Measurements from ENCODE around the gene EED.
A peak's percentile ranks its signal among the peaks of the same experiment; 100 is the strongest.

EED gene

DNA sequence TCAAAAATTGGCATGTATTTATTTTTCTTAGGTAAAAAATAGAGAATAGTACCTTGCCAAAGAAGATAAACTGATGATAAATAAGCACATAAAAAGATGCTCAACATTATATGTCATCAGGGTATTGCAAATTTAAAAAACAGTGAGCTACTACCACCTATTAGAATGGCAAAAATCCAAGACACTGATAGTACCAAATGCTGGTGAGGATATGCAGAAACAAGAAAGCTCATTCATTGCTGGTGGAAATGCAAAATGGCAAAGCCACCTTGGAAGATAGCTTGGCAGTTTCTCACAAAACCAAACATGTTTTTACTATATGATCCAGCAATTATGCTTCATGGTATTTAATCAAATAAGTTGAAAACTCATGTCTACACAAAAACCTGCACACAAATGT lies 46.4 kb upstream of the EED start:
- H3K27me3 ChIP-seq: no peaks in the 10 kb centered on the region; the same call in 1 of the 2 replicates
- H3K9me3 ChIP-seq: no peaks in the 10 kb centered on the region
- DNase-seq: no peak
- no peak overlapping the region for H3K4me3 ChIP-seq (ENCODE audit: low read depth, low read length)
- no peaks in the 10 kb centered on the region for H3K36me3 ChIP-seq
- TF ChIP-seq, protein P1, sequence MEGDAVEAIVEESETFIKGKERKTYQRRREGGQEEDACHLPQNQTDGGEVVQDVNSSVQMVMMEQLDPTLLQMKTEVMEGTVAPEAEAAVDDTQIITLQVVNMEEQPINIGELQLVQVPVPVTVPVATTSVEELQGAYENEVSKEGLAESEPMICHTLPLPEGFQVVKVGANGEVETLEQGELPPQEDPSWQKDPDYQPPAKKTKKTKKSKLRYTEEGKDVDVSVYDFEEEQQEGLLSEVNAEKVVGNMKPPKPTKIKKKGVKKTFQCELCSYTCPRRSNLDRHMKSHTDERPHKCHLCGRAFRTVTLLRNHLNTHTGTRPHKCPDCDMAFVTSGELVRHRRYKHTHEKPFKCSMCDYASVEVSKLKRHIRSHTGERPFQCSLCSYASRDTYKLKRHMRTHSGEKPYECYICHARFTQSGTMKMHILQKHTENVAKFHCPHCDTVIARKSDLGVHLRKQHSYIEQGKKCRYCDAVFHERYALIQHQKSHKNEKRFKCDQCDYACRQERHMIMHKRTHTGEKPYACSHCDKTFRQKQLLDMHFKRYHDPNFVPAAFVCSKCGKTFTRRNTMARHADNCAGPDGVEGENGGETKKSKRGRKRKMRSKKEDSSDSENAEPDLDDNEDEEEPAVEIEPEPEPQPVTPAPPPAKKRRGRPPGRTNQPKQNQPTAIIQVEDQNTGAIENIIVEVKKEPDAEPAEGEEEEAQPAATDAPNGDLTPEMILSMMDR (IDR thresholded peaks at IDR 0.05; ENCODE audit: low read depth, low read length): no peak
- H3K4me1 ChIP-seq: no peaks in the 10 kb centered on the region; the same call in none of the 2 replicates

DNA sequence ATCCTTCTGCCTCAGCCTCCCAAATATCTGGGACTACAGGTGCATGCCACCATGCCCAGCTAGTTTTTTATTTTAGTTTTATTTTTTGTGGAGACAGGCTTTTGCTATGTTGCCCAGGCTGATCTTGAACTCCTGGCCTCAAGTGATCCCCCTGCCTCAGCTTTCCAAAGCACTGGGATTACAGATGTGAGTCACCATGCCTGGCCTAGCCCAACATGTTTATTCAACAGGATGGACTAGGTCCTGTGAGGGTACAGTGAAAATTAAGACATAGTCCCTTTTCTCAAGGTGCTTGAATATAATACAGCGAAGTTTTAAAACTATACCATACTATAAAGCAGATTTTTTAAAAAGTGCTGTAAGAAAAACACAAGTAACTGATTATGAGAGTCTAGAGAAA lies 45.2 kb upstream of the EED start:
- H3K36me3 ChIP-seq: no peaks in the 10 kb centered on the region
- H3K27me3 ChIP-seq: no peaks in the 10 kb centered on the region; the same call in 1 of the 2 replicates
- no peak for DNase-seq
- H3K4me3 ChIP-seq (ENCODE audit: low read depth, low read length): no peak overlapping the region
- H3K9me3 ChIP-seq: no peaks in the 10 kb centered on the region
- TF ChIP-seq, protein P1 (IDR thresholded peaks at IDR 0.05; ENCODE audit: low read depth, low read length): no peak
- H3K4me1 ChIP-seq: no peaks in the 10 kb centered on the region

GRCh38 chr11:86201371-86201884 lies 43.1 kb upstream of the EED start:
- H3K4me1 ChIP-seq: no peaks in the 10 kb centered on the region
- no peaks in the 10 kb centered on the region for H3K36me3 ChIP-seq
- no peak overlapping the region for H3K4me3 ChIP-seq (ENCODE audit: low read depth, low read length)
- TF ChIP-seq, protein P1 (IDR thresholded peaks at IDR 0.05; ENCODE audit: low read depth, low read length): no peak
- no peaks in the 10 kb centered on the region for H3K9me3 ChIP-seq
- no peaks in the 10 kb centered on the region for H3K27me3 ChIP-seq
- no peak for DNase-seq

DNA sequence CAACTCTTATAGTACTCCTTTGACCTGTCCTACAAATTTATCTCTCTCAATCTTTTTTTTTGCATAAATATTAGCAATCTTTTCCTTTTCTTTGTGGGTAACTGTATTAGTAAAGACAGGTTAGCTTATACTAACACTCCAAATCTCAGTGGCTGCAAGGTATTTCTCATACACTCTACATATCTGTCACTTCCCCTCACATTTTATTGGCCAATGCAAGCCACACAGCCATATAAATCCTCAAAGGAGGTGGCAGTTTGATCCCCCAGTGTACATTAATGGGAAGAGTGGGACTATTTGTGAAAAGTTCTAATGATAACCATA lies 42.6 kb upstream of the EED start:
- no peaks in the 10 kb centered on the region for H3K27me3 ChIP-seq
- no peaks in the 10 kb centered on the region for H3K9me3 ChIP-seq
- peak overlapping the region; percentile 45 for H3K4me3 ChIP-seq (ENCODE audit: low read depth, low read length)
- no peaks in the 10 kb centered on the region for H3K36me3 ChIP-seq
- TF ChIP-seq, protein P1 (IDR thresholded peaks at IDR 0.05; ENCODE audit: low read depth, low read length): no peak
- no peaks in the 10 kb centered on the region for H3K4me1 ChIP-seq
- DNase-seq: no peak

GRCh38 chr11:86204356-86204755 lies 40.2 kb upstream of the EED start:
- no peaks in the 10 kb centered on the region for H3K36me3 ChIP-seq
- TF ChIP-seq, protein P1 (IDR thresholded peaks at IDR 0.05; ENCODE audit: low read depth, low read length): no peak
- no peak overlapping the region for H3K4me3 ChIP-seq (ENCODE audit: low read depth, low read length)
- H3K9me3 ChIP-seq: no peaks in the 10 kb centered on the region
- peaks cover 4% of the 10 kb centered on the region; the same call in 1 of the 2 replicates for H3K27me3 ChIP-seq
- no peak for DNase-seq
- no peaks in the 10 kb centered on the region for H3K4me1 ChIP-seq

DNA sequence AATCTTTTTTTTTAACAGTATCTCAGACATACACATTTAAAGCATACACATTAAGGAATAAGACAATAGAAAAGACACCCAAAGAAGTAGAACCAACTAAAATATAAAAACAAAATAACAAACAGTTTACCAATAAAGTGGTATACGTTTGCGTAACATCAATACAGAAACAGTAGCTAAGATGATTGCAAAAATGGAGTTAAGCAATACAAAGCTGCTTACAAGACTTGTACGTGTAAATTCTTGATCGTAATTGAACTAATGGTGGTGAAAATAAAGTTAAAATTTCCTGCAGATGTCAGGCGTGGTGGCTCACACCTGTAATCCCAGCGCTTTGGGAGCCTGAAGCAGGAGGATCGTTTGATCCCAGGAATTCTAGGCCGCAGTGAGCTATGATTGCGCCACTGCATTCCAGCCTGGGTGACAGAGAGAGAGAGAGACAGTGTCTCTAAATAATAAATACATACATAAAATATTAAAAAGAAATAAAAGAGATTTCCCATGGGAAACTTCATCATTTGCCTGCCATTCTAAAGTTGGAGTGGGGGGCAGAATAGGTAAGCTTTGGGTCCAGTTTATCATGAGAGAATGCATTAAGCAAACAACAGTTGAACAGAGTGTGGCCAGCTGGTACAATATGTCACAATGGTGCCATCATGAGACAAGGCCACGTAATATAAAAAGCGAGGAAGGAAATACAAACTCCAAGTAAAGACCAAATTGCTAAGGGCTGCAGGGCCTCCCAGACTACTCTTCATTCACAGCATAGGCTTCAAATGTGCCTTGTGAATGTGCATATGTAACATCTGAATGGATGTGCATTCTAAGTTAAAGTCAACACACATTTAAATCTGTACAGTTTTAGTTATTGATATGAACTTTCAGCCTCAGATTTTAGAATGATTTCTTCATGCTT lies 38.9 kb upstream of the EED start:
- Histone ChIP-seq H3K4me1 (no peaks in the 10 kb centered on the region), H3K4me3 (ENCODE audit: low read depth, low read length) (no peak overlapping the region), H3K9me3 (no peaks in the 10 kb centered on the region), H3K36me3 (no peaks in the 10 kb centered on the region), H3K27me3 (peaks cover 4% of the 10 kb centered on the region; the same call in 1 of the 2 replicates)
- TF ChIP-seq, protein P1 (IDR thresholded peaks at IDR 0.05; ENCODE audit: low read depth, low read length): no peak
- DNase-seq: no peak

Data from BE2C (cell line).